KMS-11 (cell line): ENCODE results near the gene CNDP2.

ENCODE experiments used
- H2AFZ ChIP-seq: fragments of 200-600 bp; sonication (generic); 2 replicates; pipeline ENCODE4 v1.6.1; 2016; ENCODE audit warnings: antibody characterized with exemption, mixed run types, low read depth
- H3K27ac ChIP-seq: fragments of 200-600 bp; sonication (generic); 2 replicates; pipeline ENCODE4 v1.6.1; 2016; ENCODE audit warnings: mild to moderate bottlenecking, mixed run types
- H3K27me3 ChIP-seq: fragments of 200-600 bp; sonication (generic); 2 replicates; pipeline ENCODE4 v1.6.1; 2017; ENCODE audit warnings: mild to moderate bottlenecking, low read depth, mixed run types, moderate library complexity; ENCODE audit not compliant: insufficient read depth
- H3K36me3 ChIP-seq: fragments of 200-600 bp; sonication (generic); 2 replicates; pipeline ENCODE4 v1.6.1; 2017; ENCODE audit warnings: mild to moderate bottlenecking, mixed run types; ENCODE audit not compliant: insufficient read depth
- H3K4me1 ChIP-seq: fragments of 200-600 bp; sonication (generic); 2 replicates; pipeline ENCODE4 v1.6.1; 2016; ENCODE audit warnings: mild to moderate bottlenecking, low read depth, mixed run types; ENCODE audit not compliant: poor library complexity, severe bottlenecking
- H3K4me2 ChIP-seq: fragments of 200-600 bp; sonication (generic); 2 replicates; pipeline ENCODE4 v1.7.0; 2016; ENCODE audit warnings: mild to moderate bottlenecking, mixed run types
- H3K4me3 ChIP-seq: fragments of 200-600 bp; sonication (generic); IDR thresholded peaks from 2 replicates; pipeline ENCODE4 v1.6.1; 2017; ENCODE audit warnings: low read depth, low read length, mixed read lengths; ENCODE audit not compliant: insufficient read depth
- H3K79me2 ChIP-seq: fragments of 200-600 bp; sonication (generic); 2 replicates; pipeline ENCODE4 v1.6.1; 2016; ENCODE audit warnings: low read depth, mixed run types; ENCODE audit not compliant: insufficient read depth
- H3K9ac ChIP-seq: fragments of 200-600 bp; sonication (generic); 2 replicates; pipeline ENCODE4 v1.6.1; 2016; ENCODE audit warnings: mild to moderate bottlenecking, mixed run types
- H4K20me1 ChIP-seq: fragments of 200-600 bp; sonication (generic); 2 replicates; pipeline ENCODE4 v1.6.1; 2016; ENCODE audit warnings: mild to moderate bottlenecking, mixed run types; ENCODE audit not compliant: insufficient read depth
- CTCF ChIP-seq: fragments of 200-600 bp; sonication (generic); conservative IDR thresholded peaks from 2 replicates; pipeline ENCODE4 v1.6.1; 2017; ENCODE audit warnings: low read depth, mild to moderate bottlenecking, antibody characterized with exemption, low read length, moderate library complexity, mixed read lengths

CNDP2 gene

GRCh38 chr18:74540652-74541421, 44.7 kb downstream of the CNDP2 start:
- peaks cover 93% of the 10 kb centered on the region for H3K4me1 ChIP-seq
- TF ChIP-seq CTCF = no peak
- peak overlapping the region; percentile 96 for H3K27ac ChIP-seq
- H3K27me3 ChIP-seq = no peaks in the 10 kb centered on the region
- peak overlapping the region; percentile 69 for H3K4me2 ChIP-seq
- no peaks in the 10 kb centered on the region for H3K36me3 ChIP-seq
- no peak overlapping the region for H3K4me3 ChIP-seq
- no peaks in the 10 kb centered on the region for H4K20me1 ChIP-seq
- H2AFZ ChIP-seq = peak overlapping the region; percentile 14
- peak overlapping the region; percentile 83 for H3K9ac ChIP-seq
- no peaks in the 10 kb centered on the region for H3K79me2 ChIP-seq

- no peaks in the 10 kb centered on the region for H3K36me3 ChIP-seq
- H3K4me1 ChIP-seq = peaks cover 84% of the 10 kb centered on the region
- H3K9ac ChIP-seq = peak overlapping the region; percentile 83
- H2AFZ ChIP-seq = peak overlapping the region; percentile 14
- peak overlapping the region; percentile 69 for H3K4me2 ChIP-seq
- no peaks in the 10 kb centered on the region for H3K27me3 ChIP-seq
- H4K20me1 ChIP-seq = no peaks in the 10 kb centered on the region
- H3K27ac ChIP-seq = peak overlapping the region; percentile 96
- H3K4me3 ChIP-seq = no peak overlapping the region
- H3K79me2 ChIP-seq = no peaks in the 10 kb centered on the region
- TF ChIP-seq CTCF = no peak
Measured at GRCh38 chr18:74541703-74542555, 45.8 kb downstream of the CNDP2 start.

- Histone ChIP-seq H3K27ac (no peak overlapping the region), H3K4me1 (peaks cover 63% of the 10 kb centered on the region), H3K4me2 (no peak overlapping the region), H3K27me3 (no peaks in the 10 kb centered on the region), H3K79me2 (no peaks in the 10 kb centered on the region), H4K20me1 (no peaks in the 10 kb centered on the region), H3K4me3 (no peak overlapping the region), H2AFZ (no peak overlapping the region), H3K9ac (no peak overlapping the region), H3K36me3 (no peaks in the 10 kb centered on the region)
- no peak for TF ChIP-seq CTCF
Measured at GRCh38 chr18:74544898-74545297, 48.7 kb downstream of the CNDP2 start.

- Histone ChIP-seq H3K4me2 (no peak overlapping the region), H3K36me3 (no peaks in the 10 kb centered on the region), H3K4me3 (no peak overlapping the region), H3K79me2 (no peaks in the 10 kb centered on the region), H2AFZ (no peak overlapping the region), H3K9ac (no peak overlapping the region), H3K27ac (no peak overlapping the region), H3K27me3 (no peaks in the 10 kb centered on the region), H4K20me1 (no peaks in the 10 kb centered on the region), H3K4me1 (peaks cover 53% of the 10 kb centered on the region)
- TF ChIP-seq CTCF = no peak
Measured at GRCh38 chr18:74546007-74546406, 49.8 kb downstream of the CNDP2 start.
